AG04450 (cell line): ENCODE data around the gene HOXA2. TPM values are rescaled to one million over a fixed set of nuclear protein-coding genes. Genes with fewer than 3 reads are reported as not detected.

Source experiments
- CTCF ChIA-PET: fragments of 300-600, 350-600 bp; formaldehyde crosslinking; extraction: SDS; loops from one replicate; lab custom pipeline; 2022; ENCODE audit warnings: antibody characterized with exemption, inconsistent platforms; lab: Charles Lee
- POLR2A ChIA-PET: fragments of 350-600 bp; formaldehyde crosslinking; extraction: SDS; loops from one replicate; lab custom pipeline; 2021; ENCODE audit warnings: antibody characterized with exemption, inconsistent platforms; lab: Yijun Ruan, JAX
- DNase-seq: peaks from one replicate; pipeline ENCODE4 v3.0.0-alpha.2; 2011; ENCODE audit warnings: low read depth, low spot score
- H3K27ac ChIP-seq: one replicate; pipeline ENCODE4 v1.5.1; 2012; ENCODE audit warnings: low read depth, low read length, control low read depth
- H3K27me3 ChIP-seq: one replicate; pipeline ENCODE4 v1.6.0; 2012; ENCODE audit warnings: low read length; ENCODE audit not compliant: control insufficient read depth, insufficient read depth
- H3K4me3 ChIP-seq: 2 replicates; pipeline ENCODE4 v1.5.1; 2011; ENCODE audit warnings: mild to moderate bottlenecking, low read depth, low read length, control low read depth
- H3K9me3 ChIP-seq: 2 replicates; pipeline ENCODE4 v1.5.1; 2012; ENCODE audit warnings: low read length; ENCODE audit not compliant: control insufficient read depth, insufficient read depth
- polyA plus RNA-seq: library from polyadenylated mRNA; depleted of rRNA; stranded (reverse); fragments of >200 nt; gene quantifications from 2 replicates; pipeline ENCODE4 v1.2.3, GENCODE V29; 2011
- TF ChIP-seq, protein P1 (sequence below): IDR thresholded peaks from 2 replicates; pipeline ENCODE4 v1.5.1; 2011; ENCODE audit warnings: low read depth, low read length, control low read depth, inconsistent platforms

HOXA2 gene
- polyA plus RNA-seq, 1 experiment: 4.1 TPM

- Histone ChIP-seq H3K27ac (no peak overlapping the region), H3K9me3 (no peaks in the 10 kb centered on the region), H3K27me3 (no peaks in the 10 kb centered on the region), H3K4me3 (peak overlapping the region; percentile 59)
- TF ChIP-seq, protein P1, sequence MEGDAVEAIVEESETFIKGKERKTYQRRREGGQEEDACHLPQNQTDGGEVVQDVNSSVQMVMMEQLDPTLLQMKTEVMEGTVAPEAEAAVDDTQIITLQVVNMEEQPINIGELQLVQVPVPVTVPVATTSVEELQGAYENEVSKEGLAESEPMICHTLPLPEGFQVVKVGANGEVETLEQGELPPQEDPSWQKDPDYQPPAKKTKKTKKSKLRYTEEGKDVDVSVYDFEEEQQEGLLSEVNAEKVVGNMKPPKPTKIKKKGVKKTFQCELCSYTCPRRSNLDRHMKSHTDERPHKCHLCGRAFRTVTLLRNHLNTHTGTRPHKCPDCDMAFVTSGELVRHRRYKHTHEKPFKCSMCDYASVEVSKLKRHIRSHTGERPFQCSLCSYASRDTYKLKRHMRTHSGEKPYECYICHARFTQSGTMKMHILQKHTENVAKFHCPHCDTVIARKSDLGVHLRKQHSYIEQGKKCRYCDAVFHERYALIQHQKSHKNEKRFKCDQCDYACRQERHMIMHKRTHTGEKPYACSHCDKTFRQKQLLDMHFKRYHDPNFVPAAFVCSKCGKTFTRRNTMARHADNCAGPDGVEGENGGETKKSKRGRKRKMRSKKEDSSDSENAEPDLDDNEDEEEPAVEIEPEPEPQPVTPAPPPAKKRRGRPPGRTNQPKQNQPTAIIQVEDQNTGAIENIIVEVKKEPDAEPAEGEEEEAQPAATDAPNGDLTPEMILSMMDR: no peak
- ChIA-PET POLR2A (interaction anchor here (0.9 to 1.8 kb wide), 5 partner anchors 14 to 31 kb away, joined by 4 to 7 read pairs (median 5); partner anchors contain the start of gene HOXA5), CTCF (interaction anchor here (0.5 to 3.4 kb wide), 7 partner anchors 14 to 1512 kb away, joined by 3 to 18 read pairs (median 3); partner anchors contain the start of gene HOXA5)
- DNase-seq: no peak
Measured at GRCh38 chr7:27128776-27129728, 26.6 kb upstream of the HOXA2 start.

GRCh38 chr7:27128034-27128433 lies 25.6 kb upstream of the HOXA2 start:
- TF ChIP-seq, protein P1: no peak
- ChIA-PET CTCF (interaction anchor here (0.7 to 3.4 kb wide), 4 partner anchors 13 to 409 kb away, joined by 3 to 14 read pairs (median 4); partner anchors contain the start of gene HOXA5), POLR2A (interaction anchor here (0.9 to 1.8 kb wide), 4 partner anchors 13 to 30 kb away, joined by 4 to 7 read pairs (median 6); partner anchors contain the start of gene HOXA5)
- DNase-seq: peak; percentile 72
- no peak overlapping the region for H3K4me3 ChIP-seq
- H3K27ac ChIP-seq: no peak overlapping the region
- H3K27me3 ChIP-seq: no peaks in the 10 kb centered on the region
- no peaks in the 10 kb centered on the region for H3K9me3 ChIP-seq

DNA sequence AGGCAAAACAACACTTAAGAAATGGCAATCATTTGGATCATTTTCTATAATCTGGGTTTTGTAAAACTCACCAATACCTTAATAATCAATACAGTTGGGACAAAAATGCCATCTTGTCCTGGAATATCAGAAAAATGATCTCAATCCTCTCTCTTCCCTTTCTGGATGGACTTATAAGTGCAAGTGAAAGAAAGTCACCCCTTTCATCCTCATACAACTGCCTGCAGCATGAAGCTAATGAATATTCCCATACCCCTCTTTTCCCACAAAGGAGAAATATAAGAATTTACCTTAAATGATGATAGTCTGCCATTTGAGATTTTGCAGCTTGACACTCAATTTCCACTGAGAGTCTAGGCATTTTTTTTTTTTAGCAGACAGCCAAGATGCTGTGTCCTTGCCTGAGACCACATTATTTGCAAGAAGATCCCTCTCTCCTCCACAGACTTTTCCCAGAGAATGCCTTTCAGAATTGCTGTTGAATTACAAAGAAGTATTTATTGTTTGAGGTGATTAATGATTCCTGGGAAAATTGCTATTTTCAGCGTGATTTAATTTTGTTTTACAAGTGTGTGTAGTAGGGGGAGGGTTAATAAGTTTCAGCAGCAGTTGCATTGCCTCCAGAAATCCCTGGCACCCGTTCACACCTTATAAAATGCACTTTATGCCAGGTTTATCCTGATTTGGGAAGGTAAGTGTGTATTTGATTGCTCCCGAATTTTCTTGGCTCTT lies 24.3 kb upstream of the HOXA2 start:
- Histone ChIP-seq H3K9me3 (no peaks in the 10 kb centered on the region), H3K4me3 (no peak overlapping the region), H3K27me3 (no peaks in the 10 kb centered on the region), H3K27ac (no peak overlapping the region)
- TF ChIP-seq, protein P1: no peak
- no peak for DNase-seq
- ChIA-PET CTCF (interaction anchor here (1.0 to 3.4 kb wide), 2 partner anchors 15 to 18 kb away, joined by 3 to 14 read pairs; partner anchors contain the start of gene HOXA5), POLR2A (interaction anchor here (0.6 to 0.7 kb wide), 2 partner anchors 14 to 18 kb away, joined by 3 to 7 read pairs; no protein-coding TSS in a partner anchor)

DNA sequence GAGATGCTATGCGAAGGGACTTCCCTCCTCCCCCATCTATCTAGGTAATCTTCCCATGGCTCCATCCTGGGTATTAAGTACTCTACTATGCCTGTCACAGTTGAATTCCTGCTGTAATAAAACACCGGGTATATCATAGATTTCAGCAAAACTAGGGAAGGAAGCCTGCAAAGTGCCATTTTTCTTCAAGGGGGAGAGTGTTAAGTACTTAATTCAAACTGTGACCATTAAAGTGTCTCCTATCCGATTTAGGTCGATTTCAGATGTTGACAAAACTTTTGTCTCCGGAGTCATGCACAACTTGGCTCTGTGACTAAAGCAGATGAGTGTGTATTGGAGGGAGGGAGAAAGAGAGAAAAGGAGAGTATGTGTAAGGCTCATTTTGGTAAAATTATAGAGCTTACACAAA lies 23.5 kb upstream of the HOXA2 start:
- Histone ChIP-seq H3K4me3 (no peak overlapping the region), H3K9me3 (no peaks in the 10 kb centered on the region), H3K27ac (no peak overlapping the region), H3K27me3 (no peaks in the 10 kb centered on the region)
- ChIA-PET CTCF (interaction anchor here (0.6 to 3.4 kb wide), 3 partner anchors 15 to 914 kb away, joined by 3 to 14 read pairs (median 3); partner anchors contain the start of gene HOXA5), POLR2A (interaction anchor here (0.6 to 0.7 kb wide), 2 partner anchors 13 to 17 kb away, joined by 3 to 7 read pairs; no protein-coding TSS in a partner anchor)
- no peak for DNase-seq
- TF ChIP-seq, protein P1: no peak
